SU-DHL-6 (cell line): ENCODE results near the gene FAM3C.

Source experiments
- CTCF ChIP-seq: fragments of 200-600 bp; sonication (generic); IDR thresholded peaks from one replicate; pipeline ENCODE4 v1.5.1; 2017; ENCODE audit warnings: antibody characterized with exemption, mild to moderate bottlenecking, low read length, moderate library complexity; ENCODE audit not compliant: insufficient read depth, poor library complexity, severe bottlenecking
- EZH2phosphoT487 ChIP-seq: fragments of 200-600 bp; sonication (generic), shearing (Covaris generic); conservative IDR thresholded peaks from 2 replicates; pipeline ENCODE4 v1.6.1; 2018; ENCODE audit warnings: mild to moderate bottlenecking, antibody characterized with exemption, low read length, moderate library complexity, mixed read lengths

GRCh38 chr7:121419201-121420148, 23.4 kb upstream of the FAM3C start:
- no peak for TF ChIP-seq CTCF
- TF ChIP-seq EZH2phosphoT487 = no peak
